ENCODE data around the gene EDN1.
"Not testable (repeated sequence)": the region's sequence is repeated elsewhere in the genome, so short reads cannot be mapped to it uniquely, and the experiment has no call there.

The EDN1 gene

GRCh38 chr6:12328701-12329100 is 38.5 kb downstream of the EDN1 start:
- DNase-seq = no peak

- DNase-seq = no peak
These were observed 41.3 kb downstream of the EDN1 start for GRCh38 chr6:12331474-12331873.

- DNase-seq = no peak
These were observed 42.0 kb downstream of the EDN1 start for GRCh38 chr6:12331951-12332749.

GRCh38 chr6:12332750-12333079 is 42.6 kb downstream of the EDN1 start:
- DNase-seq = not testable (repeated sequence)

GRCh38 chr6:12333128-12333527 is 43.0 kb downstream of the EDN1 start:
- DNase-seq = no peak

GRCh38 chr6:12334526-12335130 is 44.5 kb downstream of the EDN1 start:
- DNase-seq = no peak

GRCh38 chr6:12335131-12335527 is 45.0 kb downstream of the EDN1 start:
- DNase-seq = no peak

- no peak for DNase-seq
These were observed 45.6 kb downstream of the EDN1 start for GRCh38 chr6:12335717-12336116.

- DNase-seq = no peak
These were observed 46.2 kb downstream of the EDN1 start for GRCh38 chr6:12336121-12336971.

- no peak for DNase-seq
These were observed 48.9 kb downstream of the EDN1 start for GRCh38 chr6:12339022-12339421.

GRCh38 chr6:12339808-12340487 is 49.8 kb downstream of the EDN1 start:
- no peak for DNase-seq

GRCh38 chr6:12340488-12340818 is 50.3 kb downstream of the EDN1 start:
- DNase-seq = no peak

- DNase-seq = no peak
These were observed 52.5 kb downstream of the EDN1 start for GRCh38 chr6:12342664-12343063.

GRCh38 chr6:12343122-12343439 is 52.9 kb downstream of the EDN1 start:
- DNase-seq = no peak

GRCh38 chr6:12343440-12344162 is 53.4 kb downstream of the EDN1 start:
- no peak for DNase-seq

GRCh38 chr6:12344296-12344695 is 54.1 kb downstream of the EDN1 start:
- DNase-seq = no peak

- DNase-seq = no peak
These were observed 55.0 kb downstream of the EDN1 start for GRCh38 chr6:12344961-12345693.

GRCh38 chr6:12345694-12346058 is 55.5 kb downstream of the EDN1 start:
- no peak for DNase-seq

All from stimulated activated CD4-positive, alpha-beta T cell treated with anti-CD3 and anti-CD28 coated beads, Interleukin-2, amount 100 ng/mL, for 24 hours (primary cell).